NT2/D1 (cell line): ENCODE results near the gene CABLES1.

Experiments
- SUZ12 ChIP-seq: IDR thresholded peaks from 2 replicates; pipeline ENCODE4 v1.6.1; 2011; ENCODE audit not compliant: insufficient read length, insufficient read depth; ENCODE audit errors: extremely low read depth
- YY1 ChIP-seq: IDR thresholded peaks from 2 replicates; pipeline ENCODE4 v1.6.1; 2011; ENCODE audit not compliant: insufficient read length, insufficient read depth
- ZNF274 ChIP-seq: IDR thresholded peaks from 2 replicates; pipeline ENCODE4 v1.6.1; 2011; ENCODE audit warnings: mild to moderate bottlenecking, low read depth, low read length

GRCh38 chr18:23178201-23178600 lies 42.9 kb downstream of the CABLES1 start:
- TF ChIP-seq YY1 (no peak), SUZ12 (no peak), ZNF274 (no peak)
